H1 (cell line): ENCODE measurements around the gene VWA3B. TPM values are rescaled to one million over a fixed set of nuclear protein-coding genes. Genes with fewer than 3 reads are reported as not detected.

Experiments used
- JUND ChIP-seq: IDR thresholded peaks from 2 replicates; pipeline ENCODE4 v1.6.1; 2011; ENCODE audit warnings: mild to moderate bottlenecking, improper control_type of control experiment, low read length
- NANOG ChIP-seq: IDR thresholded peaks from 2 replicates; pipeline ENCODE4 v1.6.1; 2011; ENCODE audit warnings: low read length, low read depth, mild to moderate bottlenecking, inconsistent platforms; ENCODE audit not compliant: insufficient read depth, poor library complexity, severe bottlenecking
- POLR2AphosphoS5 ChIP-seq: IDR thresholded peaks from 2 replicates; pipeline ENCODE4 v1.6.1; 2011; ENCODE audit warnings: low read depth, low read length
- SIX5 ChIP-seq: IDR thresholded peaks from 2 replicates; pipeline ENCODE4 v1.6.1; 2011; ENCODE audit warnings: mild to moderate bottlenecking, low read depth, low read length
- SRF ChIP-seq: IDR thresholded peaks from 2 replicates; pipeline ENCODE4 v1.6.1; 2011; ENCODE audit warnings: mild to moderate bottlenecking, low read depth, low read length, moderate library complexity
- TAF1 ChIP-seq: IDR thresholded peaks from 2 replicates; pipeline ENCODE4 v1.6.1; 2011; ENCODE audit warnings: mild to moderate bottlenecking, low read depth, low read length
- USF2 ChIP-seq: IDR thresholded peaks from 2 replicates; pipeline ENCODE4 v1.6.1; 2011; ENCODE audit warnings: low read length, improper control_type of control experiment
- polyA plus RNA-seq, 7 experiments: library from polyadenylated mRNA; depleted of rRNA in 3 of 7; stranded (reverse) in 5 of 7; unstranded in 2 of 7; fragments of >200 nt in 5 of 7; fragments of 200-250 nt in 2 of 7; gene quantifications; 1 replicate in 5 of 7; 2 replicates in 1 of 7; 4 replicates in 1 of 7; pipeline versions ENCODE4 v1.2.1 to v1.2.3, GENCODE V29; 2011 to 2013; ENCODE audit warnings: missing spikeins in 2 of 7, mixed read lengths in 2 of 7
- total RNA-seq: library from RNA; stranded (reverse); fragmentation: NEBNext Ultra II Directional; extraction: Animal tissue kit (Norgen Biotek cat#: 25700); gene quantifications from 2 replicates; pipeline ENCODE4 v1.2.1, GENCODE V29; 2021

The VWA3B gene
- total and polyA plus RNA-seq, 2 of the 8 experiments (the other 6 are each of a cell fraction or from before 2014, with no cell fraction given) = not detected

- TF ChIP-seq USF2 (no peak), TAF1 (no peak), SRF (no peak), SIX5 (no peak), NANOG (no peak), POLR2AphosphoS5 (no peak), JUND (no peak)
Observed at GRCh38 chr2:98067160-98067559, 19.8 kb upstream of the VWA3B start (continued).
